Endothelial cell of umbilical vein (primary cell): ENCODE measurements around the gene ETNK2. TPM values are rescaled to one million over a fixed set of nuclear protein-coding genes. Genes with fewer than 3 reads are reported as not detected.

Experiments
- BruUV-seq: library from RNA; stranded (reverse); fragments of 400-500 nt; replicated peaks from 2 replicates; lab custom pipeline; 2021; lab: Mats Ljungman, UMichigan
- CTCF ChIA-PET: fragments of 300-600, 350-600 bp; sonication (Branson Sonifier 250); formaldehyde crosslinking; loops from one replicate; lab custom pipeline; 2021; ENCODE audit warnings: antibody characterized with exemption, inconsistent platforms; lab: Charles Lee
- POLR2A ChIA-PET: fragments of 300-600, 350-600 bp; sonication (Branson Sonifier 250); formaldehyde crosslinking; loops from one replicate; lab custom pipeline; 2021; ENCODE audit warnings: antibody characterized with exemption, inconsistent platforms; lab: Charles Lee
- DNase-seq: peaks from one replicate; pipeline ENCODE4 v3.0.0-alpha.2; 2011; ENCODE audit warnings: low read depth, low spot score
- FAIRE-seq: peaks from 2 replicates; lab custom pipeline; 2011; peaks lifted over from hg19 to GRCh38; lab: Jason Lieb, UNC
- H2AFZ ChIP-seq: 2 replicates; pipeline ENCODE4 v1.6.0; 2012; ENCODE audit warnings: low read depth, low read length, control low read depth, inconsistent platforms
- H3K27ac ChIP-seq: 2 replicates; pipeline ENCODE4 v1.5.1; 2011; ENCODE audit warnings: low read depth, mild to moderate bottlenecking, control low read depth, low read length, moderate library complexity; ENCODE audit not compliant: insufficient read depth
- H3K27me3 ChIP-seq, 2 experiments: 2 replicates each; pipeline versions ENCODE4 v1.6.0 to v1.6.1; 2011; ENCODE audit warnings: low read length in 2 of 2, mixed read lengths in 1 of 2; ENCODE audit not compliant: control insufficient read depth in 2 of 2, insufficient read depth in 2 of 2
- H3K36me3 ChIP-seq, 2 experiments: 2 replicates in 1 of 2; 3 replicates in 1 of 2; pipeline ENCODE4 v1.5.1; 2011; ENCODE audit warnings: low read length in 2 of 2, mild to moderate bottlenecking in 1 of 2, moderate library complexity in 1 of 2; ENCODE audit not compliant: control insufficient read depth in 2 of 2, insufficient read depth in 2 of 2; ENCODE audit errors: extremely low read depth in 1 of 2
- H3K4me1 ChIP-seq: 3 replicates; pipeline ENCODE4 v1.5.1; 2011; ENCODE audit warnings: mild to moderate bottlenecking, low read length; ENCODE audit not compliant: control insufficient read depth, insufficient read depth; ENCODE audit errors: extremely low read depth
- H3K4me2 ChIP-seq: 2 replicates; pipeline ENCODE4 v1.6.1; 2011; ENCODE audit warnings: low read length, control low read depth, mixed read lengths; ENCODE audit not compliant: insufficient read depth
- H3K4me3 ChIP-seq, 3 experiments: fragments of 200-600 bp in 1 of 3; sonication (generic), shearing (Covaris generic) in 1 of 3; replicated peaks in 1 of 3; 2 replicates each; pipeline ENCODE4 v1.5.1; 2011 to 2016; ENCODE audit warnings: control low read depth in 3 of 3, low read length in 3 of 3, mild to moderate bottlenecking in 2 of 3, inconsistent platforms in 1 of 3, low read depth in 1 of 3, moderate library complexity in 1 of 3; ENCODE audit not compliant: insufficient read depth in 1 of 3
- H3K79me2 ChIP-seq: 2 replicates; pipeline ENCODE4 v1.6.0; 2012; ENCODE audit warnings: low read length, inconsistent platforms; ENCODE audit not compliant: control insufficient read depth, insufficient read depth
- H3K9ac ChIP-seq: replicated peaks from 2 replicates; pipeline ENCODE3; 2011; ENCODE audit warnings: low read length, control low read depth; ENCODE audit not compliant: insufficient read depth; ENCODE audit errors: extremely low read depth
- H3K9me1 ChIP-seq: replicated peaks from 3 replicates; pipeline ENCODE4 v1.6.0; 2011; ENCODE audit warnings: mild to moderate bottlenecking, low read length; ENCODE audit not compliant: control insufficient read depth, insufficient read depth; ENCODE audit errors: extremely low read depth
- H3K9me3 ChIP-seq: replicated peaks from 2 replicates; pipeline ENCODE4 v1.5.1; 2012; ENCODE audit warnings: low read length, inconsistent platforms; ENCODE audit not compliant: control insufficient read depth, insufficient read depth
- H4K20me1 ChIP-seq: replicated peaks from 2 replicates; pipeline ENCODE3; 2011; ENCODE audit warnings: mild to moderate bottlenecking, low read length; ENCODE audit not compliant: control insufficient read depth, insufficient read depth; ENCODE audit errors: extremely low read depth
- EZH2 ChIP-seq: IDR thresholded peaks from 2 replicates; pipeline ENCODE4 v1.6.1; 2012; ENCODE audit warnings: borderline replicate concordance, low read depth, mild to moderate bottlenecking, moderate library complexity, low read length, inconsistent platforms; ENCODE audit not compliant: severe bottlenecking
- FOS ChIP-seq: IDR thresholded peaks from 2 replicates; pipeline ENCODE4 v1.6.1; 2011; ENCODE audit warnings: mild to moderate bottlenecking, low read length, moderate library complexity, borderline replicate concordance; ENCODE audit not compliant: insufficient read depth
- GATA2 ChIP-seq: IDR thresholded peaks from 2 replicates; pipeline ENCODE4 v1.7.0; 2011; ENCODE audit warnings: low read depth, mild to moderate bottlenecking, moderate library complexity, mixed read lengths, low read length; ENCODE audit not compliant: insufficient read length, insufficient read depth
- JUN ChIP-seq: IDR thresholded peaks from 2 replicates; pipeline ENCODE4 v1.6.1; 2011; ENCODE audit warnings: borderline replicate concordance, low read depth; ENCODE audit not compliant: insufficient read length, insufficient read depth
- MYC ChIP-seq: IDR thresholded peaks from one replicate; pipeline ENCODE4 v1.6.1; 2011; ENCODE audit warnings: mild to moderate bottlenecking, low read depth, low read length
- POLR2A ChIP-seq: IDR thresholded peaks from 2 replicates; pipeline ENCODE4 v1.6.1; 2012; ENCODE audit warnings: low read depth, mild to moderate bottlenecking, control low read depth, low read length
- POLR2AphosphoS5 ChIP-seq: IDR thresholded peaks from 2 replicates; pipeline ENCODE4 v1.6.1; 2012; ENCODE audit warnings: low read depth, mild to moderate bottlenecking, control low read depth, low read length, moderate library complexity; ENCODE audit not compliant: insufficient read depth
- dilution Hi-C: fragments of 300-500 bp; cut with MboI; formaldehyde crosslinking; loops from one replicate; pipeline ENCODE4 v1.15.0; 2019; ENCODE audit warnings: low sequenced_read_pairs; ENCODE audit not compliant: extremely low pct_ligation_motif_present
- intact Hi-C: fragments of 100-400 bp; cut with micrococcal nuclease; formaldehyde crosslinking; loops from one replicate; pipeline ENCODE4 v1.10.0; 2022
- polyA plus RNA-seq, 4 experiments: library from polyadenylated mRNA; depleted of rRNA in 3 of 4; stranded (reverse) in 3 of 4; unstranded in 1 of 4; fragments of >200 nt; gene quantifications; 2 replicates each; pipeline versions ENCODE4 v1.2.1 to v1.2.3, GENCODE V29; 2011 to 2012; ENCODE audit warnings: missing spikeins in 1 of 4
- total RNA-seq: library from RNA; stranded (reverse); gene quantifications from 2 replicates; pipeline ENCODE4 v1.2.3, GENCODE V29; 2021
- TF ChIP-seq, protein P1 (sequence below), 2 donors: IDR thresholded peaks; 1 replicate in 1 of 2; 2 replicates in 1 of 2; pipeline ENCODE4 v1.5.1; 2011; ENCODE audit warnings: low read length in 2 of 2, mild to moderate bottlenecking in 2 of 2, moderate library complexity in 2 of 2, control low read depth in 1 of 2, inconsistent platforms in 1 of 2, low read depth in 1 of 2; ENCODE audit not compliant: insufficient read depth in 1 of 2; ENCODE audit errors: extremely low read depth in 1 of 2
- TF ChIP-seq, protein P2 (sequence below): IDR thresholded peaks from 2 replicates; pipeline ENCODE4 v1.6.1; 2011; ENCODE audit not compliant: insufficient read depth, insufficient read length

Gene ETNK2
- total and polyA plus RNA-seq, 2 donors (not counting 3 experiments of a cell fraction or from before 2014, with no cell fraction given): 13.5 to 27.5 TPM

DNA sequence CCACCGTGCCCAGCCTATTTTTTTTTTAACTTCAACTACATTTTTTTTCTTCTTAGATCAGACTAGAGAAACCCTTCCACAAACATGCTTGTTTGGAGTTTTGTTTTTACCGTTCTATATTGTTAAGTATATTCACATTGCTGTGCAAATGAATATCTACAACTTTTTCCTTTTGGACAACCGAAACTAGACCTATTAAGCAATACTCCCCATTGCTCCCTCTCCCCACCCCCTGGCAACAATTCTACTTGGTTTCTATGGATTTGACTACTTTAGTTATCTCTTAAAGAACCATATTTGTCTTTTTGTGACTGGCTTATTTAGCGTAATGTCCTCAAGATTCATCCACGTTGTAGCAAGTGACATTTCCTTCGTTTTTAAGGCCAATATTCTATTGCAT, 19.1 kb downstream of the ETNK2 start:
- dilution Hi-C loops: loop anchor here (25.0 kb wide), 1 partner anchor 270 kb away; the partner anchor contains the start of gene SNRPE
- TSS peak; percentile 11 for BruUV-seq
- TF ChIP-seq POLR2AphosphoS5 (no peak), POLR2A (no peak), JUN (no peak), MYC (no peak), EZH2 (no peak), GATA2 (no peak), FOS (no peak)
- TF ChIP-seq, protein P1, sequence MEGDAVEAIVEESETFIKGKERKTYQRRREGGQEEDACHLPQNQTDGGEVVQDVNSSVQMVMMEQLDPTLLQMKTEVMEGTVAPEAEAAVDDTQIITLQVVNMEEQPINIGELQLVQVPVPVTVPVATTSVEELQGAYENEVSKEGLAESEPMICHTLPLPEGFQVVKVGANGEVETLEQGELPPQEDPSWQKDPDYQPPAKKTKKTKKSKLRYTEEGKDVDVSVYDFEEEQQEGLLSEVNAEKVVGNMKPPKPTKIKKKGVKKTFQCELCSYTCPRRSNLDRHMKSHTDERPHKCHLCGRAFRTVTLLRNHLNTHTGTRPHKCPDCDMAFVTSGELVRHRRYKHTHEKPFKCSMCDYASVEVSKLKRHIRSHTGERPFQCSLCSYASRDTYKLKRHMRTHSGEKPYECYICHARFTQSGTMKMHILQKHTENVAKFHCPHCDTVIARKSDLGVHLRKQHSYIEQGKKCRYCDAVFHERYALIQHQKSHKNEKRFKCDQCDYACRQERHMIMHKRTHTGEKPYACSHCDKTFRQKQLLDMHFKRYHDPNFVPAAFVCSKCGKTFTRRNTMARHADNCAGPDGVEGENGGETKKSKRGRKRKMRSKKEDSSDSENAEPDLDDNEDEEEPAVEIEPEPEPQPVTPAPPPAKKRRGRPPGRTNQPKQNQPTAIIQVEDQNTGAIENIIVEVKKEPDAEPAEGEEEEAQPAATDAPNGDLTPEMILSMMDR (IDR thresholded peaks at IDR 0.05; ENCODE audit: extremely low read depth in 1 of 2, insufficient read depth in 1 of 2, low read depth in 1 of 2, low read length in 2 of 2): no peak
- TF ChIP-seq, protein P2, sequence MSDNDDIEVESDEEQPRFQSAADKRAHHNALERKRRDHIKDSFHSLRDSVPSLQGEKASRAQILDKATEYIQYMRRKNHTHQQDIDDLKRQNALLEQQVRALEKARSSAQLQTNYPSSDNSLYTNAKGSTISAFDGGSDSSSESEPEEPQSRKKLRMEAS: no peak
- DNase-seq (no peak), FAIRE-seq (no peak)
- Histone ChIP-seq H3K9me3 (no peaks in the 10 kb centered on the region), H3K27ac (no peak overlapping the region), H3K27me3 (no peaks in the 10 kb centered on the region), H3K4me1 (peaks cover 22% of the 10 kb centered on the region), H3K79me2 (no peaks in the 10 kb centered on the region), H3K36me3 (peaks cover 0 to 5% of the 10 kb centered on the region in 2 experiments), H3K9me1 (no peaks in the 10 kb centered on the region), H3K9ac (no peak overlapping the region), H3K4me2 (no peak overlapping the region), H3K4me3 (no peak overlapping the region), H4K20me1 (no peaks in the 10 kb centered on the region), H2AFZ (no peak overlapping the region)
- POLR2A ChIA-PET: no interaction called here
- CTCF ChIA-PET: interaction anchor here (19.0 kb wide), 1 partner anchor 267 kb away, joined by 903 read pairs; the partner anchor contains the start of gene SNRPE
- intact Hi-C loops: no loop called here
